Epithelial cell of umbilical artery (primary cell): Measurements from ENCODE around the gene KRTAP2-3. TPM values are rescaled to one million over a fixed set of nuclear protein-coding genes. Genes with fewer than 3 reads are reported as not detected.

Experiments used
- total RNA-seq: library from RNA; depleted of rRNA; stranded (reverse); fragments of >200 nt; gene quantifications from 2 replicates; pipeline ENCODE4 v1.2.3, GENCODE V29; 2014

The KRTAP2-3 gene
- not detected in 2 replicates for total RNA-seq

GRCh38 chr17:41060052-41060604 is at the start of gene KRTAP2-3:
Gene KRTAP2-3, minus strand, starts transcription at chr17:41060114. Its CDS starts 64 bp downstream, at chr17:41060050.

GRCh38 chr17:41105347-41105746 is 45.4 kb upstream of the KRTAP2-3 start, which contains the start of gene KRTAP4-9:
Gene KRTAP4-9, plus strand, starts transcription at chr17:41105389. Its CDS starts 0 bp downstream, at chr17:41105389.

GRCh38 chr17:41101586-41102259 is 41.8 kb upstream of the KRTAP2-3 start, which contains the start of gene KRTAP4-16:
Gene KRTAP4-16, minus strand, starts transcription at chr17:41102209. Its CDS starts 0 bp downstream, at chr17:41102209.

GRCh38 chr17:41098042-41098441 is 38.1 kb upstream of the KRTAP2-3 start, which contains the start of gene KRTAP4-8:
Gene KRTAP4-8, minus strand, starts transcription at chr17:41098142. Its CDS starts 58 bp downstream, at chr17:41098084.

GRCh38 chr17:41084100-41084856 is 24.4 kb upstream of the KRTAP2-3 start, which contains the start of gene KRTAP4-7:
Gene KRTAP4-7, plus strand, starts transcription at chr17:41084150. Its CDS starts 57 bp downstream, at chr17:41084207.

GRCh38 chr17:41065829-41066624 is 6.1 kb upstream of the KRTAP2-3 start, which contains the start of gene KRTAP2-4:
Gene KRTAP2-4, minus strand, starts transcription at chr17:41065879. Its CDS starts 34 bp downstream, at chr17:41065845.

GRCh38 chr17:41055130-41055529 is 4.8 kb downstream of the KRTAP2-3 start, which contains the start of gene KRTAP2-2:
Gene KRTAP2-2, minus strand, starts transcription at chr17:41055230. Its CDS starts 19 bp downstream, at chr17:41055211.

GRCh38 chr17:41046735-41047465 is 13.0 kb downstream of the KRTAP2-3 start, which contains the start of gene KRTAP2-1:
Gene KRTAP2-1, minus strand, starts transcription at chr17:41047316. Its CDS starts 49 bp downstream, at chr17:41047267.

GRCh38 chr17:41040783-41041571 is 18.9 kb downstream of the KRTAP2-3 start, which contains the start of gene KRTAP1-1:
Gene KRTAP1-1, minus strand, starts transcription at chr17:41041450. Its CDS starts 53 bp downstream, at chr17:41041397.

GRCh38 chr17:41034346-41034935 is 25.5 kb downstream of the KRTAP2-3 start, which contains the start of gene KRTAP1-3:
Gene KRTAP1-3, minus strand, starts transcription at chr17:41034874. Its CDS starts 53 bp downstream, at chr17:41034821.

GRCh38 chr17:41029633-41030245 is 30.2 kb downstream of the KRTAP2-3 start, which contains the start of gene KRTAP1-4:
Gene KRTAP1-4, minus strand, starts transcription at chr17:41030195. Its CDS starts 117 bp downstream, at chr17:41030078.

GRCh38 chr17:41026715-41027471 is 33.0 kb downstream of the KRTAP2-3 start, which contains the start of gene KRTAP1-5:
Gene KRTAP1-5, minus strand, starts transcription at chr17:41027208. Its CDS starts 53 bp downstream, at chr17:41027155.

Other genes with a start within 250 kb of the KRTAP2-3 start
- 6.1 and 7.8 TPM in 2 replicates for gene KRT10, start 237.5 kb downstream of the KRTAP2-3 start, total RNA-seq
- not detected in 2 replicates for gene KRT12, start 192.9 kb downstream of the KRTAP2-3 start, total RNA-seq
- not detected in 2 replicates for gene KRT20, start 174.9 kb downstream of the KRTAP2-3 start, total RNA-seq
- gene KRT23, start 122.5 kb downstream of the KRTAP2-3 start, total RNA-seq = not detected in 2 replicates
- gene KRT39, start 93.2 kb downstream of the KRTAP2-3 start, total RNA-seq = not detected in 2 replicates
- gene KRT40, start 75.8 kb downstream of the KRTAP2-3 start, total RNA-seq = not detected in 2 replicates
- not detected in 2 replicates for gene KRTAP3-3, start 66.0 kb downstream of the KRTAP2-3 start, total RNA-seq
- not detected in 2 replicates for gene KRTAP3-2, start 60.2 kb downstream of the KRTAP2-3 start, total RNA-seq
- gene KRTAP3-1, start 51.0 kb downstream of the KRTAP2-3 start, total RNA-seq = not detected in 2 replicates
- gene KRTAP1-5, start 32.9 kb downstream of the KRTAP2-3 start, total RNA-seq = under 0.01 and 0.46 TPM in 2 replicates
- gene KRTAP1-4, start 29.9 kb downstream of the KRTAP2-3 start, total RNA-seq = not detected in 2 replicates
- not detected in 2 replicates for gene KRTAP1-3, start 25.2 kb downstream of the KRTAP2-3 start, total RNA-seq
- gene KRTAP1-1, start 18.7 kb downstream of the KRTAP2-3 start, total RNA-seq = not detected in 2 replicates
- not detected in 2 replicates for gene KRTAP2-1, start 12.8 kb downstream of the KRTAP2-3 start, total RNA-seq
- not detected in 2 replicates for gene KRTAP2-2, start 4.9 kb downstream of the KRTAP2-3 start, total RNA-seq
- not detected in 2 replicates for gene KRTAP2-4, start 5.8 kb upstream of the KRTAP2-3 start, total RNA-seq
- not detected in 2 replicates for gene KRTAP4-7, start 24.0 kb upstream of the KRTAP2-3 start, total RNA-seq
- not detected in 2 replicates for gene KRTAP4-8, start 38.0 kb upstream of the KRTAP2-3 start, total RNA-seq
- not detected in 2 replicates for gene KRTAP4-16, start 42.1 kb upstream of the KRTAP2-3 start, total RNA-seq
- gene KRTAP4-9, start 45.3 kb upstream of the KRTAP2-3 start, total RNA-seq = not detected in 2 replicates
- gene KRTAP4-11, start 58.3 kb upstream of the KRTAP2-3 start, total RNA-seq = not detected in 2 replicates
- gene KRTAP4-12, start 64.1 kb upstream of the KRTAP2-3 start, total RNA-seq = not detected in 2 replicates
- not detected in 2 replicates for gene KRTAP4-6, start 80.4 kb upstream of the KRTAP2-3 start, total RNA-seq
- gene KRTAP4-5, start 89.7 kb upstream of the KRTAP2-3 start, total RNA-seq = not detected in 2 replicates
- gene KRTAP4-4, start 100.6 kb upstream of the KRTAP2-3 start, total RNA-seq = not detected in 2 replicates
- gene KRTAP4-3, start 108.1 kb upstream of the KRTAP2-3 start, total RNA-seq = not detected in 2 replicates
- gene KRTAP4-2, start 118.1 kb upstream of the KRTAP2-3 start, total RNA-seq = not detected in 2 replicates
- not detected in 2 replicates for gene KRTAP4-1, start 124.8 kb upstream of the KRTAP2-3 start, total RNA-seq
- gene KRTAP9-1, start 129.8 kb upstream of the KRTAP2-3 start, total RNA-seq = not detected in 2 replicates
- gene KRTAP9-2, start 166.5 kb upstream of the KRTAP2-3 start, total RNA-seq = not detected in 2 replicates
- not detected in 2 replicates for gene KRTAP9-3, start 172.3 kb upstream of the KRTAP2-3 start, total RNA-seq
- gene KRTAP9-8, start 177.9 kb upstream of the KRTAP2-3 start, total RNA-seq = not detected in 2 replicates
- gene KRTAP9-4, start 189.6 kb upstream of the KRTAP2-3 start, total RNA-seq = not detected in 2 replicates
- gene KRTAP9-9, start 195.3 kb upstream of the KRTAP2-3 start, total RNA-seq = not detected in 2 replicates
- gene KRTAP9-6, start 205.3 kb upstream of the KRTAP2-3 start, total RNA-seq = not detected in 2 replicates
- not detected in 2 replicates for gene KRTAP9-7, start 215.6 kb upstream of the KRTAP2-3 start, total RNA-seq
- not detected in 2 replicates for gene KRTAP29-1, start 242.7 kb upstream of the KRTAP2-3 start, total RNA-seq
- not detected in 2 replicates for gene KRTAP16-1, start 249.2 kb upstream of the KRTAP2-3 start, total RNA-seq